ENCODE measurements around the gene EPO.
A peak's percentile ranks its signal among the peaks of the same experiment; 100 is the strongest.

Gene EPO

GRCh38 chr7:100720279-100720670, at the start of gene EPO:
EPO (plus strand) TSS chr7:100720468; CDS start chr7:100720981, 513 bp downstream.
- TF ChIP-seq, protein P1, sequence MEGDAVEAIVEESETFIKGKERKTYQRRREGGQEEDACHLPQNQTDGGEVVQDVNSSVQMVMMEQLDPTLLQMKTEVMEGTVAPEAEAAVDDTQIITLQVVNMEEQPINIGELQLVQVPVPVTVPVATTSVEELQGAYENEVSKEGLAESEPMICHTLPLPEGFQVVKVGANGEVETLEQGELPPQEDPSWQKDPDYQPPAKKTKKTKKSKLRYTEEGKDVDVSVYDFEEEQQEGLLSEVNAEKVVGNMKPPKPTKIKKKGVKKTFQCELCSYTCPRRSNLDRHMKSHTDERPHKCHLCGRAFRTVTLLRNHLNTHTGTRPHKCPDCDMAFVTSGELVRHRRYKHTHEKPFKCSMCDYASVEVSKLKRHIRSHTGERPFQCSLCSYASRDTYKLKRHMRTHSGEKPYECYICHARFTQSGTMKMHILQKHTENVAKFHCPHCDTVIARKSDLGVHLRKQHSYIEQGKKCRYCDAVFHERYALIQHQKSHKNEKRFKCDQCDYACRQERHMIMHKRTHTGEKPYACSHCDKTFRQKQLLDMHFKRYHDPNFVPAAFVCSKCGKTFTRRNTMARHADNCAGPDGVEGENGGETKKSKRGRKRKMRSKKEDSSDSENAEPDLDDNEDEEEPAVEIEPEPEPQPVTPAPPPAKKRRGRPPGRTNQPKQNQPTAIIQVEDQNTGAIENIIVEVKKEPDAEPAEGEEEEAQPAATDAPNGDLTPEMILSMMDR (IDR thresholded peaks at IDR 0.05; ENCODE audit: insufficient read depth, missing control alignments), result no peak
- DNase-seq (ENCODE audit: insufficient read length, low spot score) (no peak), FAIRE-seq (no peak)

- DNase-seq (ENCODE audit: insufficient read length, low spot score), result no peak
- TF ChIP-seq, protein P1 (IDR thresholded peaks at IDR 0.05; ENCODE audit: insufficient read depth, missing control alignments), result no peak
- no peak for FAIRE-seq
Measured at GRCh38 chr7:100671353-100672327, 48.6 kb upstream of the EPO start.

DNA sequence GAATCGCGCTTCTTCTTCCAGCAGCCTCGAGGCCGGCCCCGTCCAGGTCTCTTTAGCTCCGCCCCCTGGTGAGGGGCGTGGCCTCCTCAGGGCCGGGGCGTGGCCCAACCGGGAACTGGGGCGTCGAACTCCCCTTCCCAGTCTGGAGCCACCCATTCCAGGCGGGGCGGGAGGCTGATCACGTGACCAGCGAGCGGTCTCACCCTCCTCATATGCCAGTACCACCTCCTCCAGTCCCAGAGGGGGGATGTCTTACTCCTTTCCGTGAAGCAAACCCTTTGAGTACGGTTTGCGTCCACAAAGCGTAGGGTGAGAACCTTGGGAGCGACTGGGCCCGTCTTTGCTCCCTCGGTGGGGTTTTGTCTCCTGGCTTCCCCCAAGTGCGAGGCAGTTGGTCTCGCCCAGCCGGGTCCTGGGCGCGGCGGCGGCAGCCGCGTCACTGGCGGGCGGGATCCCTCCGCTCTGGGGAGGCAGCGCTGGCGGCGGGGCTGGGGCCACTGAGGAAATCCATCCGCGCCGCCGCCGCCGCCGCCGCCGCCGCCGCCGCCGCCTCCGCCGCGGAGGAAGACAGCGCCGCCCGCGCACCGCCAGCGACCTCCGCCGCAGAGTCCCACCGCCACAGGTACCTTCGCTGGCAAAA, 46.8 kb upstream of the EPO start, which contains the start of gene GNB2:
TSS of gene GNB2 (plus strand) at position 439 of the 640 bp plus-strand sequence. CDS start 2,526 bp downstream, outside the sequence.
- FAIRE-seq, result no peak
- DNase-seq (ENCODE audit: insufficient read length, low spot score), result peak; percentile 82
- TF ChIP-seq, protein P1 (IDR thresholded peaks at IDR 0.05; ENCODE audit: insufficient read depth, missing control alignments), result no peak

- no peak for FAIRE-seq
- no peak for DNase-seq (ENCODE audit: insufficient read length, low spot score)
- TF ChIP-seq, protein P1 (IDR thresholded peaks at IDR 0.05; ENCODE audit: insufficient read depth, missing control alignments), result no peak
Measured at GRCh38 chr7:100673942-100674410, 46.3 kb upstream of the EPO start.

GRCh38 chr7:100674411-100675104, 45.7 kb upstream of the EPO start:
- DNase-seq (ENCODE audit: insufficient read length, low spot score) (no peak), FAIRE-seq (no peak)
- TF ChIP-seq, protein P1 (IDR thresholded peaks at IDR 0.05; ENCODE audit: insufficient read depth, missing control alignments), result no peak

DNA sequence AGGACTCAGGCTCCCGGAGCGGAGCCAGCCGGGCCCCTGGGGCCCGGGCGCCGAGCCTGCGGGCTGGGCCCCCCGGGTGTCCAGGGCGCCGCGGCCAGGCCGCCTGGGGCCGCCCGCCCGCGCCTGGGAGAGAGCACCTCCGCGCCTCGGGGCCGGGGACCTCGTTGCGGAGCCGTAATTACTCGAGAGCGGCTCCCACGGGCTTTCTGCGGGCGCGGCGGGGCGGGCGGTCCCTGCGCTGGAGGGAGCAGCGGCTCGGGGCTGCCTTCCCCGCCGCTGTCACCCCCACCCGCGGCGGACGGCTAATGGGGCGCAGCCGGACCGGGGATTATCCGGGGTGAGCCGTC, 45.2 kb upstream of the EPO start:
- no peak for FAIRE-seq
- DNase-seq (ENCODE audit: insufficient read length, low spot score), result no peak
- TF ChIP-seq, protein P1 (IDR thresholded peaks at IDR 0.05; ENCODE audit: insufficient read depth, missing control alignments), result no peak

Data from D721Med (cell line).